ENCODE data around the gene RALA.

GRCh38 chr7:39732837-39733804, 109.7 kb downstream of the RALA start:
- TF ChIP-seq CTCF (IDR thresholded peaks at IDR 0.05 in 8 of 11, conservative IDR thresholded peaks at IDR 0.05 in 3 of 11) = peak in 1 of 11 experiments; percentile 20
- TF ChIP-seq POLR2AphosphoS5 (IDR thresholded peaks at IDR 0.05) = peak; percentile 86 to 92 (median 90)
- TF ChIP-seq POLR2A (IDR thresholded peaks at IDR 0.05) = no peak
